T-helper 9 cell (primary cell): Measurements from ENCODE around the gene PEX13.
"Not testable (repeated sequence)": the region's sequence is repeated elsewhere in the genome, so short reads cannot be mapped to it uniquely, and the experiment has no call there.

Source experiments
- DNase-seq: peaks from one replicate; pipeline ENCODE4 v3.0.0-alpha.2; 2020
- total RNA-seq, 2 donors: gene quantifications; one replicate each; lab custom pipeline; 2026; lab: John Stamatoyannopoulos, UW

Gene PEX13
- total RNA-seq = 21.2 to 41.9 reads per million in 2 donors

- DNase-seq = peak; percentile 48
These were observed at the start of gene PEX13, which contains the start of gene PUS10 for GRCh38 chr2:61017556-61018317. Gene PEX13 (plus strand): TSS chr2:61017720. CDS start chr2:61017760, 40 bp downstream. Gene PUS10 (minus strand): TSS chr2:61018255. CDS start chr2:61011890, 6,365 bp downstream.

- no peak for DNase-seq
These were observed 44.4 kb upstream of the PEX13 start for GRCh38 chr2:60972889-60973656.

GRCh38 chr2:60973705-60974104 is 43.8 kb upstream of the PEX13 start:
- no peak for DNase-seq

- no peak for DNase-seq
These were observed 42.9 kb upstream of the PEX13 start for GRCh38 chr2:60974652-60975051.

- DNase-seq = no peak
These were observed 41.2 kb upstream of the PEX13 start for GRCh38 chr2:60976256-60976850.

- no peak for DNase-seq
These were observed 40.5 kb upstream of the PEX13 start for GRCh38 chr2:60976875-60977561.

- no peak for DNase-seq
These were observed 40.0 kb upstream of the PEX13 start for GRCh38 chr2:60977562-60977895.

- DNase-seq = no peak
These were observed 38.3 kb upstream of the PEX13 start for GRCh38 chr2:60979231-60979630.

GRCh38 chr2:60980071-60980815 is 37.3 kb upstream of the PEX13 start:
- DNase-seq = no peak

GRCh38 chr2:60982066-60982465 is 35.5 kb upstream of the PEX13 start:
- DNase-seq = not testable (repeated sequence)

- DNase-seq = no peak
These were observed 32.8 kb upstream of the PEX13 start for GRCh38 chr2:60984720-60985119.

- DNase-seq = no peak
These were observed 30.5 kb upstream of the PEX13 start for GRCh38 chr2:60987041-60987440.

- DNase-seq = not testable (repeated sequence)
These were observed 29.9 kb upstream of the PEX13 start for GRCh38 chr2:60987656-60988055.

GRCh38 chr2:60989259-60989658 is 28.3 kb upstream of the PEX13 start:
- DNase-seq = no peak

GRCh38 chr2:60991644-60992043 is 25.9 kb upstream of the PEX13 start:
- no peak for DNase-seq

- no peak for DNase-seq
These were observed 24.5 kb upstream of the PEX13 start for GRCh38 chr2:60992985-60993392.

GRCh38 chr2:60994131-60994530 is 23.4 kb upstream of the PEX13 start:
- no peak for DNase-seq

- no peak for DNase-seq
These were observed 18.6 kb upstream of the PEX13 start for GRCh38 chr2:60998628-60999545.

GRCh38 chr2:61005736-61006135 is 11.8 kb upstream of the PEX13 start:
- DNase-seq = no peak

GRCh38 chr2:61006486-61007105 is 10.9 kb upstream of the PEX13 start:
- no peak for DNase-seq

- no peak for DNase-seq
These were observed 8.2 kb upstream of the PEX13 start for GRCh38 chr2:61009355-61009754.
